Measurements from ENCODE around the gene CLASP1.

Gene CLASP1

GRCh38 chr2:121429927-121430520 lies 219.2 kb downstream of the CLASP1 start:
- TF ChIP-seq ESRRG (CRISPR knock-in tag; IDR thresholded peaks at IDR 0.05) = no peak
- ATAC-seq = no peak

DNA sequence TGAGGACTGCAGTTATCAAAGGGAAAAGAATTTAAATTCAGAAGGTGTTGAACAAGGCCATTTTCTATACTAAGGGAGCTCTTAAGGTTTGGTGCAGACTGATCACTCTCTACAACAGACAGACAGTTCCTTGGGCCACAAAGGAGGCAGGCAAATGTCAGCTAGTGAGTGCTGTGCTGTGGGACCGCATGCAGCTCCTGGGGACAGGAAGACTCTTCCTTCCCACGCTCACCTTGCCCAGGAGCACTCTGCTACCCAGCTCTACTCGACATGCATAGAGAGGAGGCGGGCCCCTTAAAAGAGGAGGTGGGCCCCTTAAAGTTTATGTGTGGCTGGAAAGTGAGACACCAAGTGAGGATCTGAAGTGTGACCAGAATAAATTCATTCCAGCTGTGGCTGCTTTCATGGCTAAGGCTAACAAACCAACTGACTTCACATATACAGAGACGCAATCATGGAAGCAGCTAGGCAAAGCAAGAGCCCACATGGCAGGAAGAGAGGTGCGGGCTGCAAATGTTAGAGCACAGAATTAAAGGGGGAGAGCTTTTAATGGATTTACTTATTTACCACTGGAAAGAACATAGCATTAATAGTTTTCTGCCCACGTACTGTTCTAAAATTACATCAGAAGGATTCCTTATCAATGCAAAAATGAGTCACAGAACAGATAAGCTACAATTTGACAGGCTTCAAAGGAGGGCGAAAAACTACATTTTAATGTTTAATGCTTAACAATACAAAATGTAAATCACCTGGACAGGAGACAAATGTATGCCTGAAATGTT lies 220.0 kb downstream of the CLASP1 start:
- TF ChIP-seq GLIS3 (CRISPR knock-in tag; IDR thresholded peaks at IDR 0.05) (no peak), ISL1 (CRISPR knock-in tag; IDR thresholded peaks at IDR 0.05) (peak; percentile 71), ZNF565 (CRISPR knock-in tag; conservative IDR thresholded peaks at IDR 0.05; ENCODE audit: low read depth) (no peak)
- ATAC-seq = no peak

GRCh38 chr2:121427187-121427689 lies 222.0 kb downstream of the CLASP1 start:
- no peak for ATAC-seq
- TF ChIP-seq PPARA (CRISPR knock-in tag; IDR thresholded peaks at IDR 0.05; ENCODE audit: borderline replicate concordance) = no peak
- TF ChIP-seq TOX (CRISPR knock-in tag; IDR thresholded peaks at IDR 0.05; ENCODE audit: borderline replicate concordance) = no peak
- TF ChIP-seq GLIS3 (CRISPR knock-in tag; IDR thresholded peaks at IDR 0.05) = no peak
- TF ChIP-seq BACH2 (CRISPR knock-in tag; IDR thresholded peaks at IDR 0.05; ENCODE audit: borderline replicate concordance) = no peak
- no peak for TF ChIP-seq ESRRG (CRISPR knock-in tag; IDR thresholded peaks at IDR 0.05)
- no peak for TF ChIP-seq TCF4 (CRISPR knock-in tag; IDR thresholded peaks at IDR 0.05; ENCODE audit: borderline replicate concordance)
- no peak for TF ChIP-seq ZNF8 (CRISPR knock-in tag; IDR thresholded peaks at IDR 0.05)
- TF ChIP-seq CREB5 (CRISPR knock-in tag; IDR thresholded peaks at IDR 0.05; ENCODE audit: low read depth) = no peak
- no peak for TF ChIP-seq ZFP3 (CRISPR knock-in tag; IDR thresholded peaks at IDR 0.05)
- TF ChIP-seq ZNF565 (CRISPR knock-in tag; conservative IDR thresholded peaks at IDR 0.05; ENCODE audit: low read depth) = no peak
- TF ChIP-seq SNAI2 (CRISPR knock-in tag; IDR thresholded peaks at IDR 0.05) = no peak
- TF ChIP-seq CSDC2 (CRISPR knock-in tag; IDR thresholded peaks at IDR 0.05) = no peak
- TF ChIP-seq, protein P1, sequence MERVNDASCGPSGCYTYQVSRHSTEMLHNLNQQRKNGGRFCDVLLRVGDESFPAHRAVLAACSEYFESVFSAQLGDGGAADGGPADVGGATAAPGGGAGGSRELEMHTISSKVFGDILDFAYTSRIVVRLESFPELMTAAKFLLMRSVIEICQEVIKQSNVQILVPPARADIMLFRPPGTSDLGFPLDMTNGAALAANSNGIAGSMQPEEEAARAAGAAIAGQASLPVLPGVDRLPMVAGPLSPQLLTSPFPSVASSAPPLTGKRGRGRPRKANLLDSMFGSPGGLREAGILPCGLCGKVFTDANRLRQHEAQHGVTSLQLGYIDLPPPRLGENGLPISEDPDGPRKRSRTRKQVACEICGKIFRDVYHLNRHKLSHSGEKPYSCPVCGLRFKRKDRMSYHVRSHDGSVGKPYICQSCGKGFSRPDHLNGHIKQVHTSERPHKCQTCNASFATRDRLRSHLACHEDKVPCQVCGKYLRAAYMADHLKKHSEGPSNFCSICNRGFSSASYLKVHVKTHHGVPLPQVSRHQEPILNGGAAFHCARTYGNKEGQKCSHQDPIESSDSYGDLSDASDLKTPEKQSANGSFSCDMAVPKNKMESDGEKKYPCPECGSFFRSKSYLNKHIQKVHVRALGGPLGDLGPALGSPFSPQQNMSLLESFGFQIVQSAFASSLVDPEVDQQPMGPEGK (CRISPR knock-in tag; IDR thresholded peaks at IDR 0.05; ENCODE audit: borderline replicate concordance) = no peak
- TF ChIP-seq ZNF70 (CRISPR knock-in tag; IDR thresholded peaks at IDR 0.05) = no peak
- no peak for TF ChIP-seq ARNTL (CRISPR knock-in tag; IDR thresholded peaks at IDR 0.05; ENCODE audit: borderline replicate concordance, low read depth)
- no peak for TF ChIP-seq OSR1 (CRISPR knock-in tag; IDR thresholded peaks at IDR 0.05)
- TF ChIP-seq ZC3H10 (CRISPR knock-in tag; IDR thresholded peaks at IDR 0.05) = no peak

GRCh38 chr2:121420486-121420885 lies 228.8 kb downstream of the CLASP1 start:
- TF ChIP-seq ZFP30 (CRISPR knock-in tag; IDR thresholded peaks at IDR 0.05) = no peak
- TF ChIP-seq, protein P1 (CRISPR knock-in tag; IDR thresholded peaks at IDR 0.05; ENCODE audit: borderline replicate concordance) = no peak
- no peak for ATAC-seq

- ATAC-seq = no peak
- TF ChIP-seq TCF4 (CRISPR knock-in tag; IDR thresholded peaks at IDR 0.05; ENCODE audit: borderline replicate concordance) (no peak), OSR1 (CRISPR knock-in tag; IDR thresholded peaks at IDR 0.05) (no peak), CSDC2 (CRISPR knock-in tag; IDR thresholded peaks at IDR 0.05) (no peak), RARB (CRISPR knock-in tag; IDR thresholded peaks at IDR 0.05) (no peak), ISL1 (CRISPR knock-in tag; IDR thresholded peaks at IDR 0.05) (no peak), ZNF70 (CRISPR knock-in tag; IDR thresholded peaks at IDR 0.05) (no peak), PPARA (CRISPR knock-in tag; IDR thresholded peaks at IDR 0.05; ENCODE audit: borderline replicate concordance) (no peak), GLIS3 (CRISPR knock-in tag; IDR thresholded peaks at IDR 0.05) (no peak), SNAI2 (CRISPR knock-in tag; IDR thresholded peaks at IDR 0.05) (no peak), ZC3H10 (CRISPR knock-in tag; IDR thresholded peaks at IDR 0.05) (no peak), ZFP30 (CRISPR knock-in tag; IDR thresholded peaks at IDR 0.05) (no peak), TSHZ2 (CRISPR knock-in tag; IDR thresholded peaks at IDR 0.05) (no peak)
- TF ChIP-seq, protein P2, sequence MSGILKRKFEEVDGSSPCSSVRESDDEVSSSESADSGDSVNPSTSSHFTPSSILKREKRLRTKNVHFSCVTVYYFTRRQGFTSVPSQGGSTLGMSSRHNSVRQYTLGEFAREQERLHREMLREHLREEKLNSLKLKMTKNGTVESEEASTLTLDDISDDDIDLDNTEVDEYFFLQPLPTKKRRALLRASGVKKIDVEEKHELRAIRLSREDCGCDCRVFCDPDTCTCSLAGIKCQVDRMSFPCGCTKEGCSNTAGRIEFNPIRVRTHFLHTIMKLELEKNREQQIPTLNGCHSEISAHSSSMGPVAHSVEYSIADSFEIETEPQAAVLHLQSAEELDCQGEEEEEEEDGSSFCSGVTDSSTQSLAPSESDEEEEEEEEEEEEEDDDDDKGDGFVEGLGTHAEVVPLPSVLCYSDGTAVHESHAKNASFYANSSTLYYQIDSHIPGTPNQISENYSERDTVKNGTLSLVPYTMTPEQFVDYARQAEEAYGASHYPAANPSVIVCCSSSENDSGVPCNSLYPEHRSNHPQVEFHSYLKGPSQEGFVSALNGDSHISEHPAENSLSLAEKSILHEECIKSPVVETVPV (CRISPR knock-in tag; IDR thresholded peaks at IDR 0.05) = no peak
Observed at GRCh38 chr2:121419081-121419699, 230.1 kb downstream of the CLASP1 start.

Data from SK-N-SH treated with all-trans-retinoic acid at 6 μM for 48 hours (cell line).